NCI-H1092 treated with DMSO at 0.1 percent for 48 hours (cell line): Measurements from ENCODE around the gene STIL.
A peak's percentile ranks its signal among the peaks of the same experiment; 100 is the strongest.
"Not testable (repeated sequence)": the region's sequence is repeated elsewhere in the genome, so short reads cannot be mapped to it uniquely, and the experiment has no call there.

Experiments used
- DNase-seq: peaks from one replicate; lab custom pipeline; 2025; lab: John Stamatoyannopoulos, UW

Gene STIL

DNA sequence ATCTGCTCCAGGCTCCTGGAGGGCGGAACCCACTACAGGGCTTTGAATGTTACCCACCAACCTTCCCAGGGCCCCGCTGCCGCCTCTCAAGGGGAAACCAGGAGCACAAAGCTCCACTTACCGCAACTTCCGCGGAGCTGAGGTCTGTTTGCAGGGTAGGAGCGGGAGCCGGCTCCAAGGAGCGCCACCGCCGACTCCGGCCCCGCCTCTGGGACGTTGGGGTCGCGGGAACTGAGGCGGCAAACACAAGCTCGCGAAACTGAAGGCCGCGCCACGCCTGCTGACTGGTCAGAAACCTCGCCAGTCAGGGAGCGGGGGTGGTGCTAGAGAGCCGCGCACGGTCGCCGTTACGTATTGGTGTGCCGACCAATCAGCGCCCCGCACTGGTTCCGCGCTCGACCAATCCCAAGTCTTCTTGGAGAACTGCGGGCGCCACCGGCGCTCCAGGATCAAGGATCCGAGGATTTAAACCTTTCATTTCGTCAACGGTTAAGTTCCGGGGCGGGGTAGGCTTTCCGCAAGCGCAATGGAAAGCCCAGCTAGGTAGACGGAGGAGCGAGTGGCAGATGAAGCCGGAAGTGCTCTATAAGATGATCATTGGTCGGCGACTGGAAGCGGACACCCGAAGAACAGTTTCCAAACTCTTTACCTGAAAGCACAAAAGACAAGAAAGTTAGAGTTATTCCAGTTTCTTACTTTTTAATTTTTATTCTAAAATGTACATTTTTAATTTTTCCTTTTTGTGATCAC, at the start of gene STIL:
STIL (minus strand) TSS at position 233 of the 750 bp plus-strand sequence. CDS start 3,828 bp downstream, outside the sequence.
- DNase-seq: peak; percentile 96

DNA sequence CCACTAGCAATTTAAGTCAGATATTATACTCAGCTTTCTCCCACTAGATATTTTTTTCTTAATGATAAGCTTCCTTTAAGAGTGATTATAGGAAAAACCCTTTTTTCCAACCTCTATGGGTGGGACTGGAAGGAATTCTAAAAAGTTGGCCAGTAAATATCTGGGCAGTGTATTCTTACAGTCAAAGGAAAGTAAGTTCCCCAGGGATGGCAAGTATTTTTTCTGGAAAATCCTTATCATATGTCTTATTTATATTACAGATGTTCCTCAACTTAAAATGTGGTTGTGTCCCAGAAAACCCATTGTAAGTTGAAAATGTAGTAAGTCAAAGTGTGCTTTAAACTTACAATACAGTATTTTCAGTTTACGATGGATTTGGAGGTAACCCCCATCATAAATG, 48.9 kb upstream of the STIL start:
- DNase-seq: no peak

DNA sequence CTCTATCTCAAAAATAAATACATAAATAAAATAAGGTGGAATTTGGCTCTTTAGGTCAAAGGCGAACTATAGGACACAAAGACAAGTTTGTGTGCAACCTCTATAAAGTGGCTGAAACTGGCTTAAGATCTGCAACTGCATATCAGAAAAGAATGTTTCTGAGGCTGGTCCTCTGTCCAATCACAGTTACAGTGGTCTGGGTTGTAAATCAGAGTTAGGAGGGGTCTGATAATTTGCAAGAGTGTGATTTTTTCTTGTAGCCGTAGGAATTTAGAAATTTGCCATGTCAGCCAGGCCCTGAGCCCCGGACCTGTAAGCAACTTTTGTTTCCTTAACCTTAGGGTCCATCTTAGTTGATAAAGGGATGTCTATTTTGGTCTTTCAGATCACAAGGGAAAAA, 47.4 kb upstream of the STIL start:
- no peak for DNase-seq

DNA sequence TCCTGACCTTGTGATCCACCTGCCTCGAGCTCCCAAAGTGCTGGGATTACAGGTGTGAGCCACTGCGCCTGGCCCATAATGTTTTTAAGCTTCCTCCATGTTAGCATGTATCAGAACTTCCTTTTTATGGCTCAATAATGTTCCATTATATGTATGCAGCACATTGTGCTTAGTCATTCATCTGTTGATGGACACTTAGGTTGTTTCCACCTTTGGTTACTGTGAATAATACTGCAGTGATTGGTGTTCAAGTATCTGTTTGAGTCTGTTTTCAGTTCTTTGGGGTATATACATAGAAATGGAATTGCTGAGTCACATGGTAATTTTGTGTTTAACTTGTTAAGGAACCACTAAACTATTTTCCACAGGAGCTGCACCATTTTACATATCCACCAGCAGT, 37.4 kb upstream of the STIL start:
- DNase-seq: no peak

DNA sequence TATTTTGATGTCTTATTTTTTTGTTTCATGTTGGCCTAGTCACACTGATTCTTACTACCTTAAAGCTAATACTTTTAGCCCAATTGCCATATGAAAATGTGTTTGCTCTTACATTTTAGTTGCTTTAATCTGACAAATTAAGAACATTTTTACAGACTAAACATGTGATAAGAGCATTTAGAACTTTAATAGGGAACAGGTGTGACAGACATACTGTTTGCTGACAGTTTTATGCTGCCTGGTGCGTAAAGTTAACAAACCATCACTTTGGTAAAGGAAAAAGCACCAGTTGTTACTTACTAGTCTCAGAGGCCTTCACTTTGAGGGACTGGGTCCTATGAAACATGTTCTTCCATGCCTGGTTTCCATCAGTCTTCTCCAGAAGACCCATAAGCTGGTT, 34.3 kb upstream of the STIL start:
- DNase-seq: no peak

DNA sequence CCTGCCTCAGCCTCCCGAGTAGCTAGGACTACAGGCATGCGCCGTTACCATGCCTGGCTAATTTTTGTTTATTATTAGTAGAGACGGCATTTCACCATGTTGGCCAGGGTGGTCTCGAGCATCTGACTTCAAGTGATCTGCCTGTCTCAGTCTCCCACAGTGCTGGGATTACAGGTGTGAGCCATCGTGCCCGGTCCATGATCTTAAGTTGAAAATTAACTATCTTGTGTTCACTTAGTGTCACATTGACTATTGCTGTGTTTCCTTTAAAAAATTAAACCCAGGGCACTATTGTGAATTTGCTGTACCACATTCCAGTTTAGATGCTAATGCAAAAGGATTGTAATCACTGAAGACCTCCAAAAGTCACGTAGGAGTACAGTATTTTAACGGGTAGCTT, 33.8 kb upstream of the STIL start:
- DNase-seq: no peak

DNA sequence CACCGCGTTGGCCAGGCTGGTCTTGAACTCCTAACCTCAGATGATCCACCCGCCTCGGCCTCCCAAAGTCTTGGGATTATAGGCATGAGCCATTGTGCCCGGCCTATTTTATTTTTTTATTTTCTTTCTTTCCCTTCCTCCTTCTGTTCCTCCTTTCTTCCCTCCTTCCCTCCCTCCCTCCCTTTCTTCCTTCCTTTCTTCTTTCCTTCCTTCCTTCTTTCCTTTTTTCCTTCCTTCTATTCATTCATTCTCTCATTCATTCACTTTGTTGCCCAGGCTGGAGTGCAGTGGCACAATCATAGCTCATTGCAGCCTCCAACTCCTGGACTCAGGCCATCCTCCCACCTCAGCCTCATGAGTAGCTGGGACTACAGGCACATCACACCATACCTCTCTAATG, 33.0 kb upstream of the STIL start:
- DNase-seq: not testable (repeated sequence)

DNA sequence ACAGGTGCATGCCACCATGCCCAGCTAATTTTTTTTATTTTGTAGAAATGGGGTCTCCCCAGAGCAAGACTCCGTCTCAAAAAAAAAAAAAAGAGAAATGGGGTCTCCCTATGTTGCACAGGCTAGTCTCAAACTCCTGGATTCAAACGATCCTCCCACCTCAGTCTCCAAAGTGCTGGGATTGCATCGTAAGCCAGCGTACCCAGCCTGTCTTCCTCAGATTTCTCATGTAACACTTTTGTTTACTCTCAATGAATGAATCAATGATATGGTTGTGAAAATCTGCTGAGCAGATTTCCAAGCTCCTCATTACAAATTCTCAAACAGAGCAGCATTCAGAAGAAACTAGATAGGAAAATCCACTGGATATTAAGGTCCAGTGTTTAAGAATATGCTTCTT, 26.3 kb upstream of the STIL start:
- DNase-seq: no peak

DNA sequence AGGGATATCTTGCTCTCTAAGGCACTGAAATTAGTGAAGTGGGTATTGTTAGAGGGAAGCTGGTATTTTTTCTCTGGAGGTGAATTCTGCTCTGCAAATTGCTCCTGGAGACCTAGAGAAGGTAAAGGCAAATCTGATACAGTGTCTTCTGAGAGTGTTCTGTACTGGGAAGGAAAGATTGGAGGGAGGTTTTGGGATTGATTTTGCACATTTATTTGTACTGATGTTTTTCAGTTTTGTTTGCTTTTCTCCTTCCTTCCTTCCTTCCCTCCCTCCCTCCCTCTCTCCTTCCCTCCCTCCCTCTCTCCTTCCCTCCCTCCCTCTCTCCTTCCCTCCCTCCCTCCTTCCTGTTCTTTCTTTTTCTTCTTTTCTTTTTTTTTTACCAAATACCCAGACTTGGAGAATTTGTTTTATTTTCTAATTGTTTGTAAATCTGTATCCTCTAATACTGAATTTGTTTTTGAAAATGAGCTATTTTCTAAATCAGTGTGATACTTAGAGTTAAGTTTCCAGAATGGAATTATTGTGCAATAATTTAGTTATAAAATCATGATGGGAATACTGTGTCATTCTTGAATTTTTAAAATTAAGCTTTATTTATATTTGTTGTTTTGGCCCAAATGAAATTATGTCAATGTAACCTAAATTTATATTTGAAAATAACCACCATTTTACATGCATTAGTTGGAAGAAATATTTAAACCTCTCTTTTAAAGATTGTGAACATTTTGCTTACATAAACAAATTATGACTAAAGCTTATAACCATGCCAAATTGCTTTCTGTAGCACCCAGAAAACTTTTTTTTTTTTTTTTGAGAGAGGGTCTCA, 24.5 kb upstream of the STIL start:
- DNase-seq: no peak

DNA sequence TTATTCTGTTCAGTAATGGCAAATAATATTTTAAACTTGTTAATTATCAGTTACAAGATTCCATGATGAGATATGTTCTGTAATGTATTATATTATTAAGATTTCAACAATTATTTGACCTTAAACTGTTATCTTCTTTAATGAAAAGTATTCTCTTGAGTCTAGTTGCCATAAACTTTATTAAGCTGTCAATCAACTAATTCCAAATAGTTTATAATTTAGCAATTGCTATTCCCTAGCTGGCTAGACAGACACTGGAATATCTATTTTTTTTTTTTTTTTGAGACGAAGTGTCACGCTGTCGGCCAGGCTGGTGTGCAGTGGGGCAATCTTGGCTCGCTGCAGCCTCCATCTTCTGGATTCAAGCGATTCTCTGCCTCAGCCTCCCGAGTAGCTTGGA, 23.4 kb upstream of the STIL start:
- DNase-seq: no peak

DNA sequence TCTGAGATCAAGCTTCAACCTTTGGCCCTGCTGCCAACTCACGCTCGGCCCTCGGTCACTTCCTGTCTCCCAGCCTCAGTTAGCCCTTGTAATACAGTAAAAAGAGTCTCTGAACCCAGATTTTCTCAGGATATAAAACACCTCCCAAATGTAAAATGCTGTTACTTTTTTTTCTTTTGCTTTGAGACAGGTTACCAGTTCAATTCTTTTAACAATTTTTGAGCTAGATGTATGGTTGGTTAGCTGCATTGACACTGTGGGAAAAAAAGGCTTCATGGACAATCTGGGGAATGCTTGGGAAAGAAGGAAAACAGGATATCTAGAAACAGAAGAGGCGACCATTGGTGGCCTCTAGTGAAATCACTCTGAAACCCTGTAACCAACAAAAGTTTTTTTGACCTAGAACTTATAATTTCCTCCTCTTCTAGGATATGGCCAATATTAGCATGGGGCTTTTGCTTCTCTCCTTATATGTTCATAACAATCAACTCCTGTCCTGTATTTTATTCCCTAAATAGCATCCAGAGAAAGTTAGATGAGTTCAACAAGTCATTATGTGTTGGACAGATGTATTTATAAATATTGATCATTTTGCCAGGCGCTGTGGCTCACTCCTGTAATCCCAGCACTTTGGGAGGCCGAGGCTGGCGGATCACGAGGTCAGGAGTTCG, 21.0 kb upstream of the STIL start:
- DNase-seq: no peak

DNA sequence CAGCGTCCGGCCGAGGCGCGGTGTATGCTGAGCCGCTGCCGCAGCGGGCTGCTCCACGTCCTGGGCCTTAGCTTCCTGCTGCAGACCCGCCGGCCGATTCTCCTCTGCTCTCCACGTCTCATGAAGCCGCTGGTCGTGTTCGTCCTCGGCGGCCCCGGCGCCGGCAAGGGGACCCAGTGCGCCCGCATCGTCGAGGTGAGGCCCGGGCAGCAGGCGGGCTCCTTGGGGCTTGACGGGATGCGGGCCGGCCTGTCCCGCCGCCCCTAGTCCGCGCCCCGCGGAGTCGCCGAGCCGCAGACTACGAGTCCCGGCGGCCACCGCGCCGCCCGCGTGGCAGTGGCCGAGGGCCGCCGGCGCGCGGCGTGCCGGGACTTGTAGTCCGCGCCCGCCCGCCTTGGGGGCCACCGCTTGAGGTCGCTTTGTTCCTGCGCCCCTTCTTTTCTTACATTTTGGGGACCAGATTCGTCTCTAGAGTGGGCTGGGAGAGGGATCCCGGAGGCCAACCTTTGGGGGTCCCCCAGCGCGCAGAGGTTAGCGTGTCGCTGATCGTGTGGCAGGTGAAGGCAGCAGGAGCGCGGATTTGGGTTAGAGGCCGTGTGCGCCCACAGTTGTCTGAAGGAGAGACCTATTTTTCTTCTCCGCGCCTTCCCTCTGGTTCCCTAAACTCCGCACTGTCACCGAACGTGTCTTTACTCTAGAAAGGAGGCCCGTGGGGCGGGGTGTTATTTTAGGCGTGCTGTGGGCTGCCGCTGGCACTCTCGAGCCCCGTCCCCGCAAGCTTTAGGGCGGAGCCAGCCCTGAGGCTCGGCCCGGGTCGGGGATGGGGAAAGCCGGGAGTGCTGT, 20.2 kb upstream of the STIL start:
- peak; percentile 65 for DNase-seq

DNA sequence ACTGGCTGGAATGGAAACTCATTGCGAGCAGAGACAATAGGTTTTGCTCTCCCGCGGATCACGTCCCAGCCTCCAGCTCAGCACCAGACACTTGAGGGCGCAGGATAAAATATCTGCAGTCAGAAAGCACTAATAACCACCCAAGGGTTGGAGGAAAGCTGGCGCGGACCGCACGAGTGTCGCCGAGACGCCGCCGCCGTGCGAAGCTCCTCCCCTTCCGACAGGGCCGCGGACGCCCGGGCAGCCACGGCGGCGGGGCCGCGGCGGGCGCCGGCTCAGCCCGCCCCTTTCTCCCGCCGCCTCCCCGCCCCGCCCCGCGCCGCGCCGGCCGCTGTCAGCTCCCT, 19.6 kb upstream of the STIL start, which contains the start of gene CMPK1:
CMPK1 (plus strand) TSS at position 213 of the 344 bp plus-strand sequence. CDS start 156 bp downstream, outside the sequence.
- peak; percentile 63 for DNase-seq

DNA sequence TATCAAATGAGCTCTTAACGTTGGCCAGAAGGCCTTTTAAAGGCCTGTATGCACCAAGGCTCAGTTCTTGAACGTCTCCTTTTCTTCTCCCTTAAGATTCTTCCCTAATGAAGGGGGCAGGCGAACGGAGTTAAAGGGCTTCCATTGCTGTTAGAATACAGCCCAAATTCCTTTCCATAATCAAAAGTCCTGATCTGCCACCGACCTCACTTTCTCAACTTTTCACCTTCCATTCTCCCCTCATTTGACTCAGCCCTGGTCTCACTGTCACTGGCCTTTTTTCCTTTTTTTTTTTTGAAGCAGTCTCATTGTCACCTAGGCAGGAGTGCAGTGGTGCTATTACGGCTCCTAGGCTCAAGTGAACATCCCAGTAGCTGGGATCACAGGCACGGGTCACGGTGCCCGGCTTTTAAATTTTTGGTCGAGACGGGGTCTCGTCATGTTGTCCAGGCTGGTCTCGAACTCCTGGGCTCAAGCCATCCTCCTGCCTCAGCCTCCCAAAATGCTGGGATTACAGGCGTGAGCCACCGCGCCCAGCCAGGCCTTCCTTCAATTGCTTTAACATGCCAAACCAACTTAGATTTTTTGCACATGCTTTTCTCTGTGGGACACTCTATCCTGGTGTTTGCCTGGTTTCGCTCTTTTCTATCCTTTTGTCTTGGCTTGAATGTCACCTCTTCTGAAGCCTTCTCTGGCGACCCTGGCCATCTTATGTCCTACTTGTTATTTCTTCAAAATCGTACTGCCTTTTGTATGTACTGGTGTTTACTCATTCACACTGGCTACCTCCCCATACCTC, 19.0 kb upstream of the STIL start:
- DNase-seq: no peak

DNA sequence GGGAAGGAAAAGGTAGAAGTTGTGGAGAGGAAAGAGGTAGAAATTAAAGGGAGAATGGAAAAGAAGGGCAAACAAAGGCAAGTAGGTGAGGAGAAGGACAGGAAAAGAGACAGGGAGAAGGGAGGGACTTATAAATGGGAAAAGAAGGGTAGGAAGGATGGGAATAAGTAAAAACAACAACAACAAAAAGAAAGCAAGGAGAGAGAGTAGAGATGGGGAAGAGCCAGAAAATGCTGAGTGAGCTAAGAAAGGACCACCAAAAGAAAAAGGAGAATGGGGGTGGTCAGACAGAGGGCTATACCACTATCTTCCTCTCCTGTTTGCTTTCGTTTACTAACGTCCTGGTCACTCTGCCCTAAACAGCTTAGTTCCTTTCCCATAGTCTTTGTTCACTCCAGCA, 17.9 kb upstream of the STIL start:
- DNase-seq: no peak

DNA sequence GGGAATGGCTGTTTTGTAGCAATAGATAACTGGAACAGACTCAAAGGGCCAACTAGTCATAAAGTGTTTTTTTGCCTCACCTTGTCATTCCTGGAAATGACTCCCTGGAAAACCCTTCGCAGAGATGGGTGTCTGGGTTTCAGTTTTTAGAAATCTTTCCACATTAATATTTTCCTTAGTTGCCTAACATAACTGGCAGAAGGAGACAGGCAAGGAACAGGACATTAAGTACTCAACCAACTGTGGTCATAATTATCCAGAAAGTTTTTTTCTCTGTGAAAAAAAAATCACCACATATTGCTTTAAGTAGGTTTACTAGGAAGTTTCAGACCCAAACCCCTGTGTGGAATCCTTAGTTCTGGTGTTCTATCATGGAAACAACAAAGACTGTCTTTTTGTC, 16.3 kb upstream of the STIL start:
- DNase-seq: no peak

DNA sequence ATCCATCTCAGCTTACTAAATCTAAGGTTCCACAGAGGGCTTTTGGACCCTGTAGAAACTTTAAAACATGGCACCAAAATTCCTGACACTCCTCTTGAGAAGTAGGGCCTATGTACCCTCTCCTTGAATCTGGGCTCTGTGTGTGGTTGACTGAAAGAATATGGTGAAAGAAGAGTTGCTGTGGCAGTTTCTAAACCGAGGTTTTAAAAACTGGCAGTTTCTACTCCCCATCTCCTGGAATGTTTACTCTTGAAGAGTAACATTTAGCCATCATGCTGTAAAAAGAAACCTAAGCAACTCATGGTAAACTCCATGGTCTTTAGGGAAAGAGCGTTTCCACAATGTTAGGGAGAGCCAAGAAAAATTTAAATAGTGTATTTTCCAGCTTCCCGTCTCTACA, 15.0 kb upstream of the STIL start:
- DNase-seq: no peak

DNA sequence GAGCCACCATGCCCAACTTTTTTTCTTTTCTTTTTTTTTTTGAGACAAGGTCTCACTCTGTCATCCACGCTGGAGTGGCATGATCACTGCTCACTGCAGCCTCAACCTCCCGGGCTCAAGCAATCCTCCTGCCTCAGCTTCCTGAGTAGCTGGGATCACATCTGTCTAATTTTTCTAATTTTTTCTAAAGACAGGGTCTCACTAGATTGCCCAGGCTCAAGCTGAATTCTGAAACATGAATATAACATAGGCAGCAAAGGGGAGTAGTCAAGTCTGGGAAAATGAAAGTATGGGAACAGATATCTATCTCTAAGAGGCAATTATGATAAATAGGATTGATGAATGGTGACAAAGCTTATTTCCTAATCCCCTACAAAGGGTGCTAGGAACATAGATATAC, 12.3 kb upstream of the STIL start:
- DNase-seq: no peak

DNA sequence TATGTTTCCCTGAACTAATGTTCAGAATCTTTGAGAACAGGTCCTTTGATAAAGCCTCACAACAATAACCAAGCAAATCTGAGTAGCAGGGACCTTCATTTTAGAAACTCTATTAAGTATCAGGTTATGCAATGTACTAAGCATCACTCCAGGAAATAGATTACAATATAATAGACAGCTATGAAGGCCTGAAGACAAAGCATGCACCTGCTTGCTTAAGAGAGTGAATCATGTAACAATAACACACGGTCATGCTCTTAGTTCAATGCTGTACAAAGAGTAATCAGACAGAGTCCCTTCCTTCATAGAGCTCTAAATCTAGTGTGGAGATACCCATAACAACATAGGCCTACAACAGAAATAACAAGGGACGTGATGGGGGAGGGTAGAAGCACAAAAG, 11.6 kb upstream of the STIL start:
- DNase-seq: no peak

DNA sequence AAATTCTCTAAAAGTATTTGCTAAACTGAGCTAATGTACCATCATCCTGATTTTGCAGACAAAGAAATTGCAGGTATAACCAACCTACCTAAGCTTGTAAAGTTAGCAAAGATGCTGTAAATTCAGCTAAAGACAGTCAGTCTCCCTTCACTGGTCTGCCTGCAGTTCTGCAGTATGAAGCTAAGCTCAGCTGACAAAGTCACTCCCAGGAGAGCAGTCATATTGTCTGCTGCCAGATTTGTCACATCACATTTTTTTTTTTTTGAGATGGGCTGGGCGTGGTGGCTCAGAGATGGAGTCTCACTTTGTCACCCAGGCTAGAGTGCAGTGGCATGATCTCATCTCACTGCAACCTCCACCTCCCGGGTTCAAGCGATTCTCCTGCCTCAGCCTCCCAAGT, 10.7 kb upstream of the STIL start:
- no peak for DNase-seq

DNA sequence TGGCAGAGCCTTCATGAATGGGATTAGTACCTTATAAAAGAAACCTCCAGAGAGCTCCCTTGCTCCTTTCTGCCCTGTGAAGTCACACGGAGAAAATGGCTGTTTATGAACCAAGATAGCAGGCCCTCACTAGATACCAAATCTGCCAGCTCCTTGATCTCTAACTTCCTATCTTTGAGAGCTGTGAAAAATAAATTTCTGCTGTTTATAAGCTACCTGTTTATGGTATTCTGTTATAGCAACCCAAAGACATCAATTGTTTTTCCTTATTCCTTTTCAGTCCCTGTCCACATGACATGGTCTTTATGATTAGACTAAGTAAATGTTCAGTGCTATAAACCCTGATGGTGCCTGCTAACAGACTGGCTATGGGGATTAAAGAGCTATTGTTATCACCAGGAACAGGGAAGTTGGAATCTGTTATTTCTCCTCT, 9.7 kb upstream of the STIL start:
- DNase-seq: no peak
